ENCODE data around the gene APIP.
"Not testable (repeated sequence)": the region's sequence is repeated elsewhere in the genome, so short reads cannot be mapped to it uniquely, and the experiment has no call there.

The APIP gene

GRCh38 chr11:34897171-34897870 is 18.9 kb downstream of the APIP start:
- Histone ChIP-seq H3K79me2 (ENCODE audit: low read length) (peaks cover 7% of the 10 kb centered on the region), H3K27me3 (replicated peaks; ENCODE audit: insufficient read depth, low read length) (no peaks in the 10 kb centered on the region), H3F3A (ENCODE audit: insufficient read depth, low read length) (no peaks in the 10 kb centered on the region), H3K4me3 (ENCODE audit: low read length) (no peak overlapping the region), H3K9ac (ENCODE audit: low read length) (no peak overlapping the region), H3K9me3 (replicated peaks; ENCODE audit: insufficient read depth, low read length) (no peaks in the 10 kb centered on the region), H3K9me2 (replicated peaks; ENCODE audit: insufficient read depth, low read length) (no peaks in the 10 kb centered on the region), H3K4me2 (ENCODE audit: low read depth, low read length) (no peak overlapping the region), H4K20me1 (ENCODE audit: insufficient read depth, low read length) (no peaks in the 10 kb centered on the region), H3K36me3 (replicated peaks; ENCODE audit: insufficient read depth, low read length) (no peaks in the 10 kb centered on the region), H3K27ac (ENCODE audit: low read length) (no peak overlapping the region), H3K4me1 (ENCODE audit: low read length) (no peaks in the 10 kb centered on the region), H2AFZ (ENCODE audit: low read length) (no peak overlapping the region)
- no peak for DNase-seq
- no peak for TF ChIP-seq CTCF (IDR thresholded peaks at IDR 0.05; ENCODE audit: low read length)
- TF ChIP-seq EZH2 (optimal IDR thresholded peaks at IDR 0.05; ENCODE audit: low read depth, low read length): no peak
- TF ChIP-seq EZH2phosphoT487 (IDR thresholded peaks at IDR 0.05; ENCODE audit: low read length): no peak

DNA sequence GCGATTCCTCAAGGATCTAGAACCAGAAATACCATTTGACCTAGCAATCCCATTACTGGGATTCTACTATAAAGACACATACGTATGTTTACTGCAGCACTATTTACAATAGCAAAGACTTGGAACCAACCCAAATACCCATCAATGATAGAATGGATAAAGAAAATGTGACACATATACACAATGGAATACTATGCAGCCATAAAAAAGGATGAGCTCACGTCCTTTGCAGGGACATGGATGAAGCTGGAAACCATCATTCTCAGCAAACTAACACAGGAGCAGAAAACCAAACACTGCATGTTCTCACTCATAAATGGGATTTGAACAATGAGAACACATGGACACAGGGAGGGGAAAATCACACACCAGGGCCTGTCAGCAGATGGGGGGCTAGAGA is 20.0 kb downstream of the APIP start:
- H3K9me3 ChIP-seq (replicated peaks; ENCODE audit: insufficient read depth, low read length); H3K4me3 ChIP-seq (ENCODE audit: low read length); H3K79me2 ChIP-seq (ENCODE audit: low read length); H3K4me1 ChIP-seq (ENCODE audit: low read length); DNase-seq; H3F3A ChIP-seq (ENCODE audit: insufficient read depth, low read length); H3K9me2 ChIP-seq (replicated peaks; ENCODE audit: insufficient read depth, low read length); H3K36me3 ChIP-seq (replicated peaks; ENCODE audit: insufficient read depth, low read length); H3K27ac ChIP-seq (ENCODE audit: low read length); H3K4me2 ChIP-seq (ENCODE audit: low read depth, low read length); H2AFZ ChIP-seq (ENCODE audit: low read length); H3K27me3 ChIP-seq (replicated peaks; ENCODE audit: insufficient read depth, low read length); H4K20me1 ChIP-seq (ENCODE audit: insufficient read depth, low read length); H3K9ac ChIP-seq (ENCODE audit: low read length): not testable (repeated sequence)

- Histone ChIP-seq H4K20me1 (ENCODE audit: insufficient read depth, low read length) (no peaks in the 10 kb centered on the region), H3K27me3 (replicated peaks; ENCODE audit: insufficient read depth, low read length) (no peaks in the 10 kb centered on the region), H3K4me1 (ENCODE audit: low read length) (no peaks in the 10 kb centered on the region), H3K9ac (ENCODE audit: low read length) (no peak overlapping the region), H3K9me3 (replicated peaks; ENCODE audit: insufficient read depth, low read length) (no peaks in the 10 kb centered on the region), H3K79me2 (ENCODE audit: low read length) (peaks cover 5% of the 10 kb centered on the region), H2AFZ (ENCODE audit: low read length) (no peak overlapping the region), H3F3A (ENCODE audit: insufficient read depth, low read length) (no peaks in the 10 kb centered on the region), H3K4me3 (ENCODE audit: low read length) (no peak overlapping the region), H3K27ac (ENCODE audit: low read length) (no peak overlapping the region), H3K9me2 (replicated peaks; ENCODE audit: insufficient read depth, low read length) (no peaks in the 10 kb centered on the region), H3K4me2 (ENCODE audit: low read depth, low read length) (no peak overlapping the region), H3K36me3 (replicated peaks; ENCODE audit: insufficient read depth, low read length) (no peaks in the 10 kb centered on the region)
- no peak for TF ChIP-seq EZH2 (optimal IDR thresholded peaks at IDR 0.05; ENCODE audit: low read depth, low read length)
- no peak for TF ChIP-seq CTCF (IDR thresholded peaks at IDR 0.05; ENCODE audit: low read length)
- TF ChIP-seq EZH2phosphoT487 (IDR thresholded peaks at IDR 0.05; ENCODE audit: low read length): no peak
- DNase-seq: no peak
These were observed 22.8 kb downstream of the APIP start for GRCh38 chr11:34893416-34893815.

DNA sequence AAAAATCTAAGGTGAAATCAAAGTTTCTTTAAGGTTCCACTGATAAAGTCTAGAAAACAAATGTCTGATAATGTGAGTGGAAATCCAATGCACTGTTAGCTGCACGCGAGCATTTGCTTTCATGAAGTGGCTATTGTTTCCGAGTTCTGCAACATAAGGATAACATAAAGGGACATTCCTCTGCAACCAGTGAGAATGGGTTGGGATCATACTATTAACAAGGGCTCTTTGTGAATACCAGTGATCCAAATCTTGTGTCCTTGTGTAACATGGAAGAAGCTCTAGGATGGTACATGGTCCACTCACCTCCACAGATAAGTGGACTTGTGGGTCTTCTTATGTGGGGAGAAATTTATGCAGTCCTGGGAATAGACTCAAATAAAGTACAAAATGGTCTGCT is 24.6 kb downstream of the APIP start:
- Histone ChIP-seq H4K20me1 (ENCODE audit: insufficient read depth, low read length) (no peaks in the 10 kb centered on the region), H2AFZ (ENCODE audit: low read length) (no peak overlapping the region), H3K27ac (ENCODE audit: low read length) (no peak overlapping the region), H3K4me3 (ENCODE audit: low read length) (no peak overlapping the region), H3F3A (ENCODE audit: insufficient read depth, low read length) (no peaks in the 10 kb centered on the region), H3K9me2 (replicated peaks; ENCODE audit: insufficient read depth, low read length) (no peaks in the 10 kb centered on the region), H3K36me3 (replicated peaks; ENCODE audit: insufficient read depth, low read length) (no peaks in the 10 kb centered on the region), H3K4me2 (ENCODE audit: low read depth, low read length) (no peak overlapping the region), H3K9me3 (replicated peaks; ENCODE audit: insufficient read depth, low read length) (no peaks in the 10 kb centered on the region), H3K9ac (ENCODE audit: low read length) (no peak overlapping the region), H3K27me3 (replicated peaks; ENCODE audit: insufficient read depth, low read length) (no peaks in the 10 kb centered on the region), H3K79me2 (ENCODE audit: low read length) (no peaks in the 10 kb centered on the region), H3K4me1 (ENCODE audit: low read length) (peaks cover 4% of the 10 kb centered on the region; the same call in 1 of the 2 replicates)
- DNase-seq: no peak
- no peak for TF ChIP-seq EZH2 (optimal IDR thresholded peaks at IDR 0.05; ENCODE audit: low read depth, low read length)
- no peak for TF ChIP-seq CTCF (IDR thresholded peaks at IDR 0.05; ENCODE audit: low read length)
- TF ChIP-seq EZH2phosphoT487 (IDR thresholded peaks at IDR 0.05; ENCODE audit: low read length): no peak
